OCI-LY3 (cell line): Measurements from ENCODE around the gene CCDC83.
A peak's percentile ranks its signal among the peaks of the same experiment; 100 is the strongest.

Experiments
- H2AFZ ChIP-seq: fragments of 200-600, 300-600 bp; shearing (Covaris generic); 2 replicates; pipeline ENCODE4 v1.6.0; 2014; ENCODE audit warnings: antibody characterized with exemption, low read depth, low read length
- H3K27ac ChIP-seq: fragments of 200-600, 300-600 bp; sonication (generic); 2 replicates; pipeline ENCODE4 v1.5.1; 2014; ENCODE audit warnings: mild to moderate bottlenecking, low read length, moderate library complexity, mixed read lengths
- H3K27me3 ChIP-seq: fragments of 200-600, 300-600 bp; sonication (generic); 2 replicates; pipeline ENCODE4 v1.6.1; 2014; ENCODE audit warnings: low read depth, low read length, mixed read lengths
- H3K36me3 ChIP-seq: fragments of 200-600, 300-600 bp; sonication (generic); replicated peaks from 2 replicates; pipeline ENCODE3; 2014; ENCODE audit warnings: low read depth, low read length, mixed read lengths
- H3K4me1 ChIP-seq: fragments of 300-600, 200-600 bp; sonication (generic); 2 replicates; pipeline ENCODE4 v1.6.1; 2014; ENCODE audit warnings: low read length, mixed read lengths
- H3K4me2 ChIP-seq: fragments of 200-600, 300-600 bp; sonication (generic); 2 replicates; pipeline ENCODE4 v1.6.1; 2014; ENCODE audit warnings: low read length, mixed read lengths
- H3K4me3 ChIP-seq: fragments of 300-600, 200-600 bp; sonication (generic); 2 replicates; pipeline ENCODE4 v1.5.1; 2014; ENCODE audit warnings: antibody characterized with exemption, mild to moderate bottlenecking, low read length, moderate library complexity
- H3K79me2 ChIP-seq: fragments of 300-600, 200-600 bp; shearing (Covaris generic); 2 replicates; pipeline ENCODE4 v1.6.1; 2014; ENCODE audit warnings: mild to moderate bottlenecking, low read length, mixed read lengths
- H3K9ac ChIP-seq: fragments of 300-600, 200-600 bp; shearing (Covaris generic); 2 replicates; pipeline ENCODE4 v1.6.0; 2014; ENCODE audit warnings: mild to moderate bottlenecking, low read length, moderate library complexity
- H3K9me3 ChIP-seq: fragments of 200-600, 300-600 bp; shearing (Covaris generic); 2 replicates; pipeline ENCODE4 v1.6.1; 2014; ENCODE audit warnings: low read length, mixed read lengths; ENCODE audit not compliant: insufficient read depth
- H4K20me1 ChIP-seq: fragments of 200-600, 300-600 bp; sonication (generic); 2 replicates; pipeline ENCODE4 v1.6.1; 2016; ENCODE audit warnings: low read length, mixed read lengths; ENCODE audit not compliant: insufficient read depth
- EZH2phosphoT487 ChIP-seq: fragments of 200-600 bp; shearing (Covaris generic); IDR thresholded peaks from 2 replicates; pipeline ENCODE4 v1.6.1; 2018; ENCODE audit warnings: antibody characterized with exemption, mixed run types, low read depth
- TF ChIP-seq, protein P1 (sequence below): fragments of 200-600, 300-600 bp; sonication (generic); IDR thresholded peaks from 2 replicates; pipeline ENCODE4 v1.5.1; 2014; ENCODE audit warnings: antibody characterized with exemption, low read length, low read depth

Gene CCDC83

DNA sequence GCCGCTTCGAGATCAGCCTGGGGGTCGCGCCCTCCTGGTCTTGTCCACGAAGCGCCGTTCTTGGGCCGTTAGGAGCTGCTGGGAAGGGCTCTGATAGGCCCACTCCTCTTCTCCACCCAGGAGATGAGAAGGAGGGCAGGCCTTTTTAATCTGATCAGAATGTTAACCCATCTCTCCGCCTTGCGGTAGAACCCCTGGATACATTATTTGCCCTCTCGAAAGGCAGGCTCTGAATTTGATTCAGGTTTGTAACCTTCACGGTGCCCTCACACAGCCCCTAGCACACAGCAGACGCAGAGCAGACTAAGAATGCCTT is at the start of gene CCDC83:
Gene CCDC83 (plus strand): TSS at position 43 of the 316 bp plus-strand sequence. CDS start 9,741 bp downstream, outside the sequence.
- Histone ChIP-seq H3K27ac (peak within 1 kb of the TSS; percentile 28; the same call in 1 of the 2 replicates), H3K4me3 (peak within 1 kb of the TSS; percentile 79), H3K27me3 (no peaks in the 10 kb centered on the region)

DNA sequence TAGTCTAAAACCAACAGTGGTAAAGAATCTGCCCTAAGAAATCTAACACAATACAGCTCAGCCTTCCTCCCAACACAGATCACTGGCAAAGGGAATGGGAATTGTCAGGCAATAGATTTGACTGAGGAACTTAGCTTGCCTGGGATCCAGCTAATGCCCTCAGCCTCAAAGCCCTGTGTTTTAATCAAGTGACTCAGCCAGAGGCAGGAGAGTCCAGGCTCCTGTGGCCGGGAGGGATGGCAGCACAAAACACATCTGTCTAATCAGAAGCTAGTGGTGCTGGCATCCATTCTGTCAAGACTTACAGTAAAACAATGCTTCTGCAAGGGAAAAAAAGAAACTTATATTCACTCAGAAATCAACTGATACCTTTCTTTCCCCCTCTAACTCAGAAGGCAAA is 49.8 kb upstream of the CCDC83 start:
- H3K79me2 ChIP-seq, result no peaks in the 10 kb centered on the region
- no peak overlapping the region for H3K27ac ChIP-seq
- no peak overlapping the region for H3K4me3 ChIP-seq

More for the DNA sequence above, at the start of gene CCDC83:
- H3K4me2 ChIP-seq, result peak within 1 kb of the TSS; percentile 82
- H2AFZ ChIP-seq, result peak within 1 kb of the TSS; percentile 91
- no peaks in the 10 kb centered on the region for H3K79me2 ChIP-seq
- TF ChIP-seq EZH2phosphoT487, result no peak
- TF ChIP-seq, protein P1, sequence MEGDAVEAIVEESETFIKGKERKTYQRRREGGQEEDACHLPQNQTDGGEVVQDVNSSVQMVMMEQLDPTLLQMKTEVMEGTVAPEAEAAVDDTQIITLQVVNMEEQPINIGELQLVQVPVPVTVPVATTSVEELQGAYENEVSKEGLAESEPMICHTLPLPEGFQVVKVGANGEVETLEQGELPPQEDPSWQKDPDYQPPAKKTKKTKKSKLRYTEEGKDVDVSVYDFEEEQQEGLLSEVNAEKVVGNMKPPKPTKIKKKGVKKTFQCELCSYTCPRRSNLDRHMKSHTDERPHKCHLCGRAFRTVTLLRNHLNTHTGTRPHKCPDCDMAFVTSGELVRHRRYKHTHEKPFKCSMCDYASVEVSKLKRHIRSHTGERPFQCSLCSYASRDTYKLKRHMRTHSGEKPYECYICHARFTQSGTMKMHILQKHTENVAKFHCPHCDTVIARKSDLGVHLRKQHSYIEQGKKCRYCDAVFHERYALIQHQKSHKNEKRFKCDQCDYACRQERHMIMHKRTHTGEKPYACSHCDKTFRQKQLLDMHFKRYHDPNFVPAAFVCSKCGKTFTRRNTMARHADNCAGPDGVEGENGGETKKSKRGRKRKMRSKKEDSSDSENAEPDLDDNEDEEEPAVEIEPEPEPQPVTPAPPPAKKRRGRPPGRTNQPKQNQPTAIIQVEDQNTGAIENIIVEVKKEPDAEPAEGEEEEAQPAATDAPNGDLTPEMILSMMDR, result no peak
- peaks cover 6% of the 10 kb centered on the region for H3K4me1 ChIP-seq
- H4K20me1 ChIP-seq, result no peaks in the 10 kb centered on the region
- peak within 1 kb of the TSS; percentile 71 for H3K9ac ChIP-seq
- no peaks in the 10 kb centered on the region for H3K9me3 ChIP-seq
- no peaks in the 10 kb centered on the region for H3K36me3 ChIP-seq

DNA sequence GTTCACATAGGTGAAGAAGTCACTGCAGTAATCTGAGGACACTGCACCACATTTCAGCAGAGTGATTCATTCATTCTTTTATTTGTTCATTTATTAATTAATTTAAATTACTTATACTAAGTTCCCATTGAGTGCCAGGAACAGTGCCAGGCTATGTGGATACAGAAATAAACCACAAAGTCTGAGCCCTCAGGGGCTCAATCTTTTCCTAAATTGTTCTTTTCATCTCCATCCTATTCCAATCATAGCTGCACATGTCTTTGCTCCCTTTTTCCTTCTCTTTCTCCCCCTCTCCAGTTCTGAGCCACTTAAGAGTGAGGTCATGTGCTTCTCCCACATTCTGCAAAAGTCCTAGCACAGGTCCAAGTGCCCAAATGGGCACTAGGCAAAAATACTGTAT is 49.2 kb upstream of the CCDC83 start:
- Histone ChIP-seq H3K4me2 (no peak overlapping the region), H3K4me3 (no peak overlapping the region), H3K9ac (no peak overlapping the region), H3K27ac (no peak overlapping the region), H3K27me3 (peaks cover 17% of the 10 kb centered on the region), H3K4me1 (no peaks in the 10 kb centered on the region), H4K20me1 (no peaks in the 10 kb centered on the region), H2AFZ (no peak overlapping the region), H3K9me3 (no peaks in the 10 kb centered on the region), H3K79me2 (no peaks in the 10 kb centered on the region), H3K36me3 (no peaks in the 10 kb centered on the region)
- TF ChIP-seq, protein P1, result no peak
- TF ChIP-seq EZH2phosphoT487, result no peak

More for the DNA sequence above, 49.8 kb upstream of the CCDC83 start:
- Histone ChIP-seq H3K4me2 (no peak overlapping the region), H3K4me1 (no peaks in the 10 kb centered on the region), H4K20me1 (no peaks in the 10 kb centered on the region), H3K36me3 (no peaks in the 10 kb centered on the region), H3K9ac (no peak overlapping the region), H3K27me3 (peaks cover 21% of the 10 kb centered on the region), H2AFZ (no peak overlapping the region), H3K9me3 (no peaks in the 10 kb centered on the region)
- TF ChIP-seq, protein P1, result no peak
- no peak for TF ChIP-seq EZH2phosphoT487

DNA sequence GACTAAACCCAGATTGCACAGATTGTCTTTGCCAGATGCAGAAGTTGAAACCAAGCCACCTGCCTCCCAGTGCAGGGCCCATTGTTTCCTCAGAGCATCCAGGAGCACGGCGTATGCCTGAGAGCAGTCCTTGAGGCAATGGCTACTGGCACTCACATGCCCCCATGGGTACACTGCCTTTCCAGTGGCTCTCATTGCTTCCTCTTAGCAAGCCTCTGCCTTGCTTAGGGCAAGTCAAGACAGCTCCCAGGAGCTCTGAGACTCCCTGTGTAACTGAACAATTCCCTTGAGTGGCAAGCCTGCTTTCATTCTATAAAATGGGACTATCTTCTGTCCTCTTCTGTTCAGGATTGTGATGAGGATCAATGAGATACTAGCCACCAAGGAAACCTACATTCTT is 48.3 kb upstream of the CCDC83 start:
- Histone ChIP-seq H3K4me1 (no peaks in the 10 kb centered on the region), H2AFZ (no peak overlapping the region), H4K20me1 (no peaks in the 10 kb centered on the region), H3K79me2 (no peaks in the 10 kb centered on the region), H3K27me3 (peaks cover 11% of the 10 kb centered on the region), H3K4me3 (no peak overlapping the region), H3K36me3 (no peaks in the 10 kb centered on the region), H3K9me3 (no peaks in the 10 kb centered on the region), H3K9ac (no peak overlapping the region), H3K27ac (no peak overlapping the region), H3K4me2 (no peak overlapping the region)
- TF ChIP-seq, protein P1, result no peak
- no peak for TF ChIP-seq EZH2phosphoT487
